ENCODE results near the gene MRPL21. TPM values are rescaled to one million over a fixed set of nuclear protein-coding genes. Genes with fewer than 3 reads are reported as not detected.

MRPL21 gene
- total RNA-seq, 2 donors from 2014 or later, result 41.1 to 76.9 TPM

GRCh38 chr11:68916439-68916838 is 12.8 kb upstream of the MRPL21 start:
- Histone ChIP-seq H3K27me3 (replicated peaks; ENCODE audit: insufficient read depth) (no peaks in the 10 kb centered on the region), H3K4me3 (no peak overlapping the region), H3K4me1 (replicated peaks) (no peaks in the 10 kb centered on the region), H3K27ac (no peak overlapping the region), H3K36me3 (peaks cover 6 to 7% of the 10 kb centered on the region in 2 donors), H3K9me3 (no peaks in the 10 kb centered on the region)
- TF ChIP-seq POLR2AphosphoS5 (IDR thresholded peaks at IDR 0.05), result no peak
- intact Hi-C loops (cut with DNase I), result no loop called here
- WGBS, result 90% methylated on average over 10 of the region's 13 CpGs
- DNase-seq (ENCODE audit: low spot score), result no peak

GRCh38 chr11:68914761-68915160 is 11.1 kb upstream of the MRPL21 start:
- H3K27ac ChIP-seq, result no peak overlapping the region
- no peaks in the 10 kb centered on the region for H3K9me3 ChIP-seq
- H3K27me3 ChIP-seq (replicated peaks; ENCODE audit: insufficient read depth), result no peaks in the 10 kb centered on the region
- whole genome bisulfite sequencing, result 96% methylated on average over 15 of the region's 15 CpGs
- intact Hi-C loops (cut with DNase I), result no loop called here
- H3K4me3 ChIP-seq, result no peak overlapping the region
- H3K4me1 ChIP-seq (replicated peaks), result no peaks in the 10 kb centered on the region
- H3K36me3 ChIP-seq, result peaks cover 7 to 10% of the 10 kb centered on the region in 2 donors
- DNase-seq (ENCODE audit: low spot score), result no peak
- TF ChIP-seq CTCF (IDR thresholded peaks at IDR 0.05), result no peak
- no peak for TF ChIP-seq POLR2AphosphoS5 (IDR thresholded peaks at IDR 0.05)
- no peak for TF ChIP-seq POLR2A (IDR thresholded peaks at IDR 0.05)

- H3K36me3 ChIP-seq, result peaks cover 7 to 12% of the 10 kb centered on the region in 2 donors
- intact Hi-C loops (cut with DNase I), result no loop called here
- DNase-seq (ENCODE audit: low spot score), result no peak
- TF ChIP-seq POLR2A (IDR thresholded peaks at IDR 0.05) (no peak), POLR2AphosphoS5 (IDR thresholded peaks at IDR 0.05) (no peak), CTCF (IDR thresholded peaks at IDR 0.05) (no peak)
- H3K27ac ChIP-seq, result no peak overlapping the region
- WGBS, result 89% methylated on average over 5 of the region's 5 CpGs
- no peaks in the 10 kb centered on the region for H3K27me3 ChIP-seq (replicated peaks; ENCODE audit: insufficient read depth)
- no peaks in the 10 kb centered on the region for H3K4me1 ChIP-seq (replicated peaks)
- no peak overlapping the region for H3K4me3 ChIP-seq
- no peaks in the 10 kb centered on the region for H3K9me3 ChIP-seq
Observed at GRCh38 chr11:68913188-68913587, 9.6 kb upstream of the MRPL21 start.

- no peak for DNase-seq (ENCODE audit: low spot score)
- Histone ChIP-seq H3K36me3 (peaks cover 2 to 14% of the 10 kb centered on the region in 2 donors), H3K27me3 (replicated peaks; ENCODE audit: insufficient read depth) (no peaks in the 10 kb centered on the region), H3K27ac (no peak overlapping the region), H3K4me3 (no peak overlapping the region), H3K9me3 (no peaks in the 10 kb centered on the region), H3K4me1 (replicated peaks) (no peaks in the 10 kb centered on the region)
- intact Hi-C loops (cut with DNase I), result no loop called here
- TF ChIP-seq CTCF (IDR thresholded peaks at IDR 0.05) (no peak), POLR2AphosphoS5 (IDR thresholded peaks at IDR 0.05) (no peak), POLR2A (IDR thresholded peaks at IDR 0.05) (no peak)
- 69% methylated on average over 5 of the region's 5 CpGs for WGBS
Observed at GRCh38 chr11:68912254-68912653, 8.6 kb upstream of the MRPL21 start.

GRCh38 chr11:68911731-68912130 is 8.1 kb upstream of the MRPL21 start:
- no peak overlapping the region for H3K27ac ChIP-seq
- intact Hi-C loops (cut with DNase I), result no loop called here
- TF ChIP-seq POLR2A (IDR thresholded peaks at IDR 0.05) (no peak), CTCF (IDR thresholded peaks at IDR 0.05) (no peak), POLR2AphosphoS5 (IDR thresholded peaks at IDR 0.05) (no peak)
- no peak for DNase-seq (ENCODE audit: low spot score)
- H3K27me3 ChIP-seq (replicated peaks; ENCODE audit: insufficient read depth), result no peaks in the 10 kb centered on the region
- peaks cover 0 to 14% of the 10 kb centered on the region in 2 donors for H3K36me3 ChIP-seq
- no peaks in the 10 kb centered on the region for H3K4me1 ChIP-seq (replicated peaks)
- 96% methylated on average over 16 of the region's 16 CpGs for WGBS
- H3K9me3 ChIP-seq, result no peaks in the 10 kb centered on the region
- no peak overlapping the region for H3K4me3 ChIP-seq

All from prostate gland (tissue), 2 donors.